ENCODE results near the gene NOLC1. TPM values are rescaled to one million over a fixed set of nuclear protein-coding genes. Genes with fewer than 3 reads are reported as not detected.

The NOLC1 gene
- total and polyA plus RNA-seq, 2 of the 4 experiments (the other 2 are of a cell fraction), result 43.2 to 55.3 TPM

GRCh38 chr10:102185272-102185671, 33.1 kb downstream of the NOLC1 start:
- Histone ChIP-seq H3K27ac (ENCODE audit: insufficient read depth, low read length) (no peak overlapping the region), H3K4me3 (ENCODE audit: insufficient read depth, low read depth, low read length) (no peak overlapping the region), H4K8ac (ENCODE audit: low read depth in 2 of 2, low read length in 2 of 2) (no peak overlapping the region), H3K4ac (ENCODE audit: low read depth, low read length) (no peak overlapping the region), H3K27me3 (ENCODE audit: control insufficient read depth, insufficient read depth, low read length) (peaks cover 7% of the 10 kb centered on the region), H3K9me3 (ENCODE audit: control insufficient read depth, insufficient read depth, low read length) (peaks cover 4% of the 10 kb centered on the region; the same call in 1 of the 2 replicates), H4K20me1 (ENCODE audit: insufficient read depth, low read length) (no peaks in the 10 kb centered on the region), H2BK5ac (ENCODE audit: low read depth, low read length, poor library complexity, severe bottlenecking) (no peak overlapping the region), H4K91ac (ENCODE audit: insufficient read depth, low read depth, low read length) (no peak overlapping the region), H3K4me2 (ENCODE audit: low read depth, low read length) (no peak overlapping the region), H4K5ac (ENCODE audit: low read depth, low read length) (no peak overlapping the region), H3K4me1 (ENCODE audit: control insufficient read depth, insufficient read depth, low read length) (no peaks in the 10 kb centered on the region), H3K36me3 (ENCODE audit: control insufficient read depth, insufficient read depth, low read length) (no peaks in the 10 kb centered on the region), H3K23ac (ENCODE audit: low read depth, low read length) (no peak overlapping the region), H3K79me1 (ENCODE audit: low read depth in 1 of 2, low read length in 2 of 2) (no peaks in the 10 kb centered on the region), H3K9ac (ENCODE audit: low read depth, low read length) (no peak overlapping the region), H2BK120ac (ENCODE audit: low read depth, low read length) (no peak overlapping the region), H3K18ac (ENCODE audit: low read depth, low read length) (no peak overlapping the region), H2AK9ac (replicated peaks; ENCODE audit: low read depth, low read length, poor library complexity) (no peak overlapping the region), H2AK5ac (ENCODE audit: low read depth, low read length) (no peak overlapping the region), H2BK15ac (ENCODE audit: low read depth, low read length) (no peak overlapping the region), H3K14ac (replicated peaks; ENCODE audit: low read depth, low read length) (no peak overlapping the region), H2AFZ (replicated peaks; ENCODE audit: low read length, poor library complexity) (no peak overlapping the region), H3K56ac (ENCODE audit: extremely low read depth, insufficient read depth, low read length) (no peak overlapping the region), H3K9me1 (ENCODE audit: insufficient read depth, low read length) (no peaks in the 10 kb centered on the region), H2BK20ac (ENCODE audit: low read depth, low read length) (no peak overlapping the region)
- ATAC-seq (ENCODE audit: low read depth) (no peak), DNase-seq (no peak)
- in situ Hi-C loops (cut with MboI; ENCODE audit: low sequenced_read_pairs) (no loop called here), intact Hi-C loops (cut with micrococcal nuclease) (loop anchor here (5.0 kb wide), 1 partner anchor 37 kb away; no protein-coding TSS in a partner anchor), dilution Hi-C loops (cut with HindIII; ENCODE audit: low sequenced_read_pairs, unreplicated experiment) (no loop called here)
- TF ChIP-seq CTCF (conservative IDR thresholded peaks at IDR 0.05; ENCODE audit: low read depth, low read length), result no peak
- TF ChIP-seq ELK1 (IDR thresholded peaks at IDR 0.05; ENCODE audit: borderline replicate concordance, low read depth, low read length), result no peak
- TF ChIP-seq NFE2L2 (IDR thresholded peaks at IDR 0.05; ENCODE audit: low read depth, low read length), result no peak
- TF ChIP-seq BHLHE40 (IDR thresholded peaks at IDR 0.05; ENCODE audit: low read depth, low read length), result no peak
- TF ChIP-seq SMC3 (IDR thresholded peaks at IDR 0.05; ENCODE audit: low read depth, low read length), result no peak
- no peak for TF ChIP-seq CHD1 (IDR thresholded peaks at IDR 0.05; ENCODE audit: low read depth, low read length)
- no peak for TF ChIP-seq FOS (IDR thresholded peaks at IDR 0.05; ENCODE audit: low read depth, low read length)
- no peak for TF ChIP-seq RCOR1 (IDR thresholded peaks at IDR 0.05; ENCODE audit: insufficient replicate concordance, low read length)
- TF ChIP-seq POLR2A (IDR thresholded peaks at IDR 0.05; ENCODE audit: low read depth, low read length), result no peak
- TF ChIP-seq MAFK (IDR thresholded peaks at IDR 0.05; ENCODE audit: low read depth, low read length), result no peak
- no peak for TF ChIP-seq RAD21 (IDR thresholded peaks at IDR 0.05; ENCODE audit: low read length)
- TF ChIP-seq MAZ (IDR thresholded peaks at IDR 0.05; ENCODE audit: borderline replicate concordance, low read depth, low read length), result no peak
- TF ChIP-seq USF2 (IDR thresholded peaks at IDR 0.05; ENCODE audit: low read depth, low read length), result no peak
- TF ChIP-seq CEBPB (IDR thresholded peaks at IDR 0.05; ENCODE audit: low read depth, low read length), result no peak
- no peak for TF ChIP-seq RFX5 (IDR thresholded peaks at IDR 0.05; ENCODE audit: low read depth, low read length)
- TF ChIP-seq MXI1 (IDR thresholded peaks at IDR 0.05; ENCODE audit: borderline replicate concordance, low read depth, low read length), result no peak
- no TSS peak for BruUV-seq (replicated peaks)
- WGBS, 2 experiments (ENCODE audit: extremely low coverage in 2 of 2, insufficient read length in 1 of 2), result 20% methylated on average over 1 of the region's 2 CpGs; no CpG with 5 or more reads in 1 of the 2 experiments
- CTCF ChIA-PET, result no interaction called here
- POLR2A ChIA-PET (ENCODE audit: unreplicated experiment), result no interaction called here

Data from IMR-90 (cell line).